Stimulated activated CD4-positive, alpha-beta T cell treated with anti-CD3 and anti-CD28 coated beads, TNF-alpha, amount 100 ng/mL, for 1 hour (primary cell): ENCODE measurements around the gene BLOC1S4.
"Not testable (repeated sequence)": the region's sequence is repeated elsewhere in the genome, so short reads cannot be mapped to it uniquely, and the experiment has no call there.

Experiments
- DNase-seq, 3 donors: peaks; one replicate each; pipeline ENCODE4 v3.0.0-alpha.2; 2020; ENCODE audit warnings: low read depth in 3 of 3, low spot score in 1 of 3

BLOC1S4 gene

DNA sequence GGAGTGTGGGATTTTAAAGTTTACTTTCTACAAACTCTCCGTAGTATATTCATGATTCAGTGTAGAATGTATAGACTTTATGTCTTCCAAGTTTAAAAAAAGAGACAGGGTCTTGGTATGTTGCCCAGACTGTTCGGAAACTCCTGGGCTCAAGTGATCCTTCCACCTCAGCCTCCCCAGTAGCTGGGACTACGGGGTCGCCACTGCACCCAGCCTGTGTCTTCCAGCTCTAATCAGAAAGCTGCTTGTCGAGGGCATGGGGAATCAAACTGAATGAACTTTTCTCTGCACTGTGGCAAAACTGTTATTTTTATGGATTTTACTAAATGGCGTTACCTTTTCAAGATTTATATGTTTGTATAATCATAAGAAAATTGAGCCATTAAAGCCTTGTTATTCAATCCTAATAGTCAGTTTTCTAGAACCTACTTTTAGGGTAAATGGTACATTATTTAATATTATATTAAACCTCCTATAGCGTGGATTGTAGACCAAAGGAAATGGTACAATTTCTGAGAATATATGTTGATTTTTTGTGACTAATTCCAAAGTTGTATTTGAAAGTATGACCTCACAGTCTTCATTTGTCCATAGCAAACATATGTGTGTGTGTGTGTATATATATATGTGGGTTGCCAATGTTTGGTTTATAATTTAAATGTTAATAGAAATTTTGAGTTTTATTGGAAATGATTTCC lies 1.1 kb downstream of the BLOC1S4 start:
- no peak for DNase-seq

DNA sequence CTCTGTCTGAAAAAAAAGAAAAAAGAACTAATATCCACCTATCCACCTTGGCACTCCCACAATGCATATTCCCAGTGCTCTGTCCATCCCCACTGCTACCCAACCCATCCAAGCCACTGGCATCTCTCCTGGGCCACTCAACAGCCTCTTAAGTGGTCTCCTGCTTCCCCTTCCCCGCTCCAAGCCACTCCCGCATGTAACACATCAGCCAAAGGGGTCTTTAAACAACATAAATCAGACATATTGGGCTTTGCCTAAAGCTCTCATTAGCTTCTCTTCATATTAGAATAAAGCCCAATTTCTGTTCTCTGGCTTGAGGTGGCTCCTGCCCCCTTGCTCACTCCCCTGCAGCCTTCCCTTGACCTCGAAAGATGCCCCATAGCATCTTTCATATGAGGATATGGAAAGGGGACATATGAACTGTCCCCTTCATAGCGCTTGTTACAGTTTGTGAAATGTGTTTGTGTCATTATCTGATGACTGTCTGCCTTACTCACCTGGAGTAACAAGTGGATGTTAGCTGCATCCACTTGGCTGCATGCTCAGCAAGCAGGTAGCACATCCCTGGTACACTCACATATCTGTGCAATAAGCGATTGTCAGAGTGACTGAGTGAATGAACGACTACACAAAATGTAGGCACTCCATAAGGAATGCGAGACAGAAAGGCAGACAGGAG lies 3.1 kb downstream of the BLOC1S4 start:
- no peak for DNase-seq

DNA sequence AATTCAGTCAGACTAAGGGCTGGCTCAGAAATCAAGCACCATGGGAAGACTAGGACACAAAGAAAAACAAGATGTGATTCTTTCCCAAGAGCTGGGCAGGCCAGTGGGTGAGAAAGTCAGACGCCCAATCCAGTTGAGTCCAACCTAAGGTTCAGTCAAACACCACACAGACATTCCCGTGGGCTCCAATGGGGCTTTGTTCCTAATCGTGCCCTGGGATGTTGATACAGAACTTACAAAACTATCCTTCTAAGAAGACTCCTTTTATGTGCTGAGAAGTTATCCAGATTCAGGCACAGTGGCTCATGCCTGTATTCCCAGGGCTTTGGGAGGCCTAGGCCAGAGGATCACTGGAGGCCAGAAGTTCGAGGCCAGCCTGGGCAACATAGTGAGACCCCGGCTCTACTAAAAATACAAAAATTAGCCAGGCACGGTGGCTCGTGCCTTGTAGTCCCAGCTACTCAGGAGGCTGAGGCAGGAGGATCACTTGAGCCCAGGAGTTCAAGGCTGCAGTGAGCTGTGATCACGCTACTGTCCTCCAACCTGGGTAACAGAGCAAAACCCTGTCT lies 3.7 kb downstream of the BLOC1S4 start:
- no peak for DNase-seq

DNA sequence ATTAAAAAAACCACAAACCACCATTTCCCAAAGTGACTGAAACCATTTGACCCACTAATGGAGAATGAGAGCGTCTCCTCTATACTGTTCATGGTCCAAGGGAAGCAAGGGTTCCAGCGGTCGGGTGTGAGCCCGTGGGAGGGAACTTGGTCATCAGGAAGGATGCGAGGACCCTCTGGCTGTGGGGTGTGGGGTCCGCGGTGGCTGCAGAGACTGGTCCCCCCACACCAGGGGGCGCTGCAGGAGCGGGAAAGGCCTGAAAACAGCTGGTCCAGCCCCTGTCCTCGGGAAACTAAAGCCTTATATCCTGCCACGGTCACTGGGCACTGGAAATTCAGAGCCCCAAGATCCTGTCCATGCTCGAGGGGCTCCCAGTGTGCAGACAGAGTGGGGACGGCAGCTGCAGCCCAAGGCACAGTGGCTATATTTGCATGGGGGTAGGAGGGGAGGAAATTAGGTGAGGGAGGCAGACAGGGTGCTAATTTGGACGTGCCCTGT lies 4.3 kb downstream of the BLOC1S4 start:
- DNase-seq: peak; percentile 32 to 84 (median 64)

DNA sequence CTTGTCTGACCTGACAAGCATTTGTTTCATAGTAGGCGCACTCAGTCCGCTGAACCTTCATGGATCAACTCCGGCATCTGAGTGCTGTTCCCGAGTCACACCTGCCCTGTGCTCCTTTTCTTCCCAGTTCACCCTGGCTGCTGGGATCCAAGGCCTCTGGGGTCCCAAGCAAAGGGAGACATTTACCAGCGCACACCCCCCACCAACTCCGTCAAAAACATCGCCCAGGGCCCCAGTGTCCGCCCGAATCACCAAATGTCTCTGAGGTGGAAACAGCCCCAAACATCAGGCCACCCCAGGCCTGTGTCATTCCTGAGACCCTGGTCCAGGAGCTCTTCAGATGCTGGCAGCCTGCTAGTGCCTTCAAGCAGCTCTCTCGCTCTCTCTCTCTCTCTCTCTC lies 5.1 kb downstream of the BLOC1S4 start:
- no peak for DNase-seq

DNA sequence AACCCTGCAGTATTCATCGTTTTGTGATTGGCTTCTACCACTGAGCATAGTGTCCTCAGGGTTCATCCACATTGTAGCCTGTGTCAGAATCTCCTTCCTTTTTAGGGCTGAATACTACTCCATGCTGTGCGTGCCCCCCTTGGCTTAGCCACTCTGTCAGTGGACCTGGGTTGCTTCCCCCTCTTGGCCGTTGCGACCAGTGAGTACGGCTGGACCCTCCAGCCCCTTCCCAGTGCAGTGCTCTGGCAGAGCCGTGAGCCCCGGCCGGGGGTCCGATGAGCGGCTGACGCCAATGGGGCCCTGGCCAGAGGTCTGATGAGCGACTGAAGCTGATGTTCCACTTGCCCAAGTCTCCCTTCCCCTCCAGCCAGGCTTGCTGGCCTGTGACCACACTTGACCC lies 6.9 kb downstream of the BLOC1S4 start:
- DNase-seq: no peak

DNA sequence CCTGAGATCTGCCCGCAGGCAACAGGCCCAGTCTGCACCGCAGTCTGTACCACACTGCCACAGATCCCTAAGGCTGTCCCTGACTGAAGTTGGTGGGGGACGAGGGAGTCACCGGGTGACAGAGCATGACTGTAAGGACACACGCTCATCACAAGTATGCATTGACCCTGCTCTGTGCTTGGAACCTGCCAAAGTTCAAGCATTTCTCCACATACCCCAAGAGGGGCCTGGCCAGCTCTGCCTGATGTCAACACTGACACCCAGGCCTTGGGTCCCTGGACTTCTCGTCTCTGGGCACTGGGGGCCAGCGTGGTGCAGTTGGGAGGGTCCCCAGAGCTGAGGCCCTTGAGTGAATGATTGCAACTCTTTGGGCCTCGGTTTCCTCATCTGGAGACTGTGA lies 7.9 kb downstream of the BLOC1S4 start:
- DNase-seq: no peak

DNA sequence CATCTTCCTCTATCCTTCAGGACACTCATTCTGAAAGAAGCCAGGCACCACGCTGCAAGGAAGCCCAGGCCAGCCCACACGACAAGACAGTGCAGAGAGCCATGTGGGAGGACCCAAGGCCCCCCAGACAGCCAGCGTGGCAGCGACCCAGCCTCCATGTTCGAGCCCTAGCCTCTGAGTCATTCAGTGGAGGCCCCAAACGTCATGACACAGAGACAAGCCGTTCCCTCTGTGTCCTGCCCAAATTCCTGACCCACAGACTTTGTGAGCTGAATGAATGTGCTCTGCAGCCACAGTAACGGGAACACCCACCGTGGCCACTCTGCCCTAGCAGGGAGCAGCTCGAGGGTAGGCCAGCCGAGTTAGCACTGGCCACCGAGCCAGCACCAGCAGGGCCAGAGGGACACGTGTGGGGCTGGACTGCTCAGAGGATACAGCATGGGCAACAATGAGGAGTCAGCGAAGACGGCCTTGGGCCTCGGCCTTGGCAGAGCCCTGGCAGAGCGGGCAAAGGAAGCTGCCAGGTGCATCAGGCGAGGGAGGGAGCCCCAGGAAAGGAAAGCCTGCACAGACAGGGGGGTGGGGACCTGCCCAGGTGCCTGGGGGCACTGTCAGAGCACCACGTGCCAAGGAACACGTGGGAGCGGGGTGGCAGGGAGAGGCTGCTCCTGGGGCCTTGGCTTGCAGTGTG lies 8.6 kb downstream of the BLOC1S4 start:
- DNase-seq: no peak

DNA sequence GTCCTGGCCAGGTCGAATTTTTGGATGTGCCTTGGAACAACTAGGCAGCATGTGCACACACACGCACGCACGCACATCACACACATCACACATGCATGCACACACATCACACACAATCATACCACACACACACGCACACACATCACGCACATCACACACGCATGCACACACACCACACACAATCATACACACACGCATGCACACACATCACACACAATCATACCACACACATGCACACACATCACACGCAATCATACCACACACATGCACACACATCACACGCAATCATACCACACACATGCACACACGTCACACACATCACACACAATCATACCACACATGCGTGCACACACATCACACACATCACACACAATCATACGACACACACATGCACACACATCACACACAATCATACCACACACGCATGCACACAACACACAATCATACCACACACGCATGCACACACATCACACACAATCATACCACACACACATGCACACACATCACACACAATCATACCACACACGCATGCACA lies 9.5 kb downstream of the BLOC1S4 start:
- not testable (repeated sequence) for DNase-seq

DNA sequence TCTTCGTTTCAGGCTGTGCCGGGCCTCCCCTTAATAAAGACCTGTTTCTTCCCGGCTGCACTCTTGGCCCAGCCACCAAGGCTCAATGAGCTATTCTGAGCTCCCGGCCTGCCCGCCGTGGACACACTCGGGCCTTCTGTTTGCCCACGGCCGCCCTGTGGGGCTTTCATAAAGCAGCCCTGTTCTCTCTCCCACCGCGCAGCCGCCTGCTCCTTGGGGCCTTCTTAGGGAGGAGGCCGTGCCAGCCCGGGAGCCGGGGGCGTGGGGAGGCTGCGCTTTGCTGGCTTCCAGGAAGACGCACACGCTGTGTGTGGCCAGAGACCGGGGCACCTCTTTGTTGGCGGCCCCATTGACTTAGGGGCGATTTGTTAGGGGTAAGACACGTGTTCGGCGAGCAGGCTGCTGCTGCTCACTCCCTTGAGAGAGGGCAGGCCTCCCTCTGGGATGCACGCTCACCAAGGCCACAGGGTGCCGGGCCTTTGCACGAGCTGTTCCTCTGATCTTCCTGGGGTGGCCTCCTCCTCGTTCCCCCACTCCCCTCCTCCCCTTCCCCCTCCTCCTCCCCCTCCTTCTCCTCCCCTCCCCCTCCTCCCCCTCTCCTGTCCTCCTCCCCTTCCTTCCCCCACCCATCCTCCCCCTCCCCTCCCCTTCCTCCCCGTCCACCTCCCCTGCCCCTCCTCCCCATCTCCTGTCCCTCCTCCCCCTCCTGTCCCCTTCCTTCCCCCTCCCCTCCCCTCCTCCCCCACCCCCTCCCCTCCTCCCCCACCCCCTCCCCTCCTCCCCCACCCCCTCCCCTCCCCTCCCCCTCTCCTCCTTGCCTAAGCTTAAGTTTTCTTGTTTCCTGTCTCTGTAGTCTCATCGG lies 11.3 kb downstream of the BLOC1S4 start:
- no peak for DNase-seq

DNA sequence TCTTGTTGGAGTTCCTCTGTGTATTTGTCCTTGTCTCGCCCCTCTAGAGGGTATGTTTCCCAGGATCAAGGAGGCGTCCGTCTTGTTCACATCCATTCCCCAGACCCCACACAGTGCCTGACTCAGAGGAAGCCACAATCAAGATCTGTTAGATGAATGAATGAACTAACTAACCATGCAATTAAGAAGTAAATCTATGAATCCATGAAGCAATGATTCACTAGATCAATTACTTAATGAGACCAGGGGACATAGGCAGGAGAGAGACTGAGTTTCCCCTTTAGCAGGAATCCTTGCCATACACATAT lies 11.9 kb downstream of the BLOC1S4 start:
- no peak for DNase-seq

DNA sequence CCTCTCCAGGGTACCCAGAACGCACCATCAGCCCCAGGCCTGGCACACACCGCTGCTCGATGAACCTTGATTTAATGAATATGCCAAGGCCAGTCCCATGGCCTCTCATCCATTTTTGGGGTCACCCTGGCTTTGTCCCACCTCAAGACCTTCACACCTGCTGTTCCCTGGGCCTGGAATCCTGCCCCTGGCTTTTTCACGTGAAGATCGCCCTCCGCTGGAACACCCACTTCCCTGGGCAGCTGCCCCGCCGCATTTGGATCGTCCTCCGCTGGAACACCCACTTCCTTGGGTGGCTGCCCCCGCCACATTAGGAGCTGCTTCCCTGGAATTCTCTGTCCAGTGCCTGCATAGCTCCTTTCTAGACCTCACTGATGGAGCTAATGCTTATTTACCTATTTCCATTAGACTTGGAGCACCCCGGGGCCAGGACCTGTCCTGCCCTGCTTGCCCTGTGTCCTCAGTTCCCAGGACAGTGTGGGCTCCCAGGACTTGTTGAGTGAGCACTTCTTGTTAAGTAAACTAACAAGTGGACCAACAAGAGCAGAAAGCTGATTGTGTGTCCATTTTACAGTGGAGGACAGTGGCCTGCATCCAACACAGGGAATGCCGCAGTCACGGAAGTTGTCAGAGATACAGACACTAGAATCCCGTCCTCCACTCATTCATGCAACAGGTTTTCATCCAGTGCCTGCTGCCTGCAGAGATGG lies 12.5 kb downstream of the BLOC1S4 start:
- DNase-seq: no peak

DNA sequence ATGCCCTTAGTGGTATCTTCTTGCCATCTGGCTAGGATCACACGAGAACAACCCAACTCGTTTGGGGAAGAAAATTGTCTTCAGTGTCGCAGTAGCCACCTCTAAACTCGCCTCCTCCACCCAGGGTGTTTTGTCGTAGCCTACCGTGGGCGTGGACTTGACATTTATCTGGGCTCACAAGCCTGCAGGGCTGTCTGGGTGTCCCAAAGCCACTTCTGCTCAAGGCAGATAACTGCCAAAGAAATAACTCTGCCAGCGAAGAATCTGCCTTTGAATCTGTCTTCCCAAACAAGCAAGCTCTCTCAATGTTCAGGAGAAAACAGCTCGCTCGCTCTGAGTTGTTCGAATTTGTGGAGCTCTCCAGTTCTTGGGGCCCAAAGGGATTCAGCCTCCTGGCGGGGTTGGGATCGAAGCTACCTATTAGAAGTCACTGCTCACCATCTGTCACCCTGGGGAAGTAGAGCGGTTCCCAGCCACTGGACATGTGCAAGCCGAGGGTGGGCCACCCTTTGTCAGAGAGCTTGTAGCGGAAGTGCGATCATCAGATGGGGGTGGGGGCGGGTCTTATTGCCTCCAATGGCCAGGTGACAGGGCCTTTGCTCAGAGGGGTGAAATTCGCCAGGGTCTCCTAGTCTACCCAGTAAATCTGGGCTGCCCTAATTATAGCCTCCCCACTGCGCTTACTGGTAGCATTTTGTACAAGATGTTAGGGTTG lies 14.8 kb downstream of the BLOC1S4 start:
- DNase-seq: no peak

DNA sequence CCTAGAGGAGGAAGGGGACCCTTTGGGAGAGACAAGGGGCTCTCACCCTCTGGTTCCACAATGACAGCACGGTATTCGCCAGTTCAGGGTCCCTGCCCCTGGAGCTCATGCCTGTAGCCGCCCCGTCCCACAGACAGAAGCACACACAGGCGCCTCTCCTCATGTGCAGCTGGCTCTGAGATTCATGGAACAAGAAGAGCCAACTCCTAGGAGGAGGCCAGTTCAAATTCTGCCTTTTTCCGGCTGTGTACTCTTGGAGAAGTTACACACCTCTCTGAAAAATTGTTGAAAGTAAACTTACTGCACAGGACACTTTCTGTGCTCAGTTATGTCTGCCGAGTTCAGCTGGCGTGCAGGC lies 15.3 kb downstream of the BLOC1S4 start:
- no peak for DNase-seq

DNA sequence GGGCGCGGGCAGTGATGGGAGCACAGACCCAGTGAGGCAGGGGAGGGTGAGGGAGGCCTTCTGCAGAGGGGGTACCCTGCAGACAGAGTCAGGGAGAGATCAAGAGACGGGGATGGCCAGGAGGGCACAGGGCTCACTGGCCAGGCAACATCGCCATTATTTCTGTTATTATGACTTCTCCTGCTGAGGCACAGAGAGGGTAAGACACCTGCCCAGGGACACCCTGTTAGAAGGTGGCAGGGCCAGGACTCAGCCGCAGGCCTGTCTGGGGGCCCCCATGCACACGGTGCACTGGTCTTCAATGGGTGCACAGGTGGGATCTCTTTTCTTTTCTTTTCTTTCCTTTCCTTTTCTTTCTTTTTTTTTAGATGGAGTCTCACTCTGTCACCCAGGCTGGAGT lies 15.8 kb downstream of the BLOC1S4 start:
- DNase-seq: no peak

DNA sequence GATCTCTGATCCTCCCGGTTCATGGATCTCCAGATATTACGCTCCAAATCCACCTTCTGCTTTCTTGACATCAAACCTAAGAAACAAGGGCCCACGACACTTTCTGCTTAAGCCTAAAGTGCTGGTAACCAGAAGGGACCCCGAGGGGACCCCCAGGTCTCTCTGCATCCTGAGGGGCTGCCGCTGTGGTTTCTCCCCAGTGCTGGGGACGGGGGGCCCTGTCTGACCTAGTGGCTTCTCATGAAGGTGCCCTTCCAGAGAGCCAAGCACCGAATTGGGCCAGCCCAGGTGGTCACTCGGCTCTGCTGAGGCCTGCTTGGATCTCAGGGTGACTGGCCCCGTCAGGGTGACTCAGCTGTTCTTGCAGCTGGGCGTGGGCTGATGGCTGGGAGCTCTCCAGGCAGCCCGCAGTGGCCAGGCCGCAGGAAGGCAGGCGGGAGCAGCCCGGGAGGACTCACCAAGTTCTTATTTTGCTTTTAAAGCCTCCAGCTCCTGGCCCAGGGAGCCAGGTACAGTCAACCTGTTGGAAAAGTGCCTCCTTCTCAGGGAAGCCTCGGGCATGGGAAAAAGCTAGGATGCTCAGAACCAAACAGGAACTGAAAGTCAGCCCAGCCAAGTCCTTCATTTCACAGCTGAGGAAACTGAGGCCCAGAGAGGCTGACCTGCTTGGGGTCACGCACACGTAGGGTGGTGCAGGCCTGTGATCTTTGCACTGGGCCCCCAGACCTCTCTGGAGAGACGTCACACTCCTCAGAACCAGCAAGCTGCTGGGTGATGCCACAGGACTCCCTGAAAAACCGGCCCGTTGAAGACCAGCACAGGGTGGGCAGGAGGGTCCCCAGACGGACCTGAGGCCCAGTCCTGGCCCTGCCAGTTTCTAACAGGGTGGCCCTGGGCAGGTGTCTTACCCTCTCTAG lies 16.7 kb downstream of the BLOC1S4 start:
- no peak for DNase-seq

DNA sequence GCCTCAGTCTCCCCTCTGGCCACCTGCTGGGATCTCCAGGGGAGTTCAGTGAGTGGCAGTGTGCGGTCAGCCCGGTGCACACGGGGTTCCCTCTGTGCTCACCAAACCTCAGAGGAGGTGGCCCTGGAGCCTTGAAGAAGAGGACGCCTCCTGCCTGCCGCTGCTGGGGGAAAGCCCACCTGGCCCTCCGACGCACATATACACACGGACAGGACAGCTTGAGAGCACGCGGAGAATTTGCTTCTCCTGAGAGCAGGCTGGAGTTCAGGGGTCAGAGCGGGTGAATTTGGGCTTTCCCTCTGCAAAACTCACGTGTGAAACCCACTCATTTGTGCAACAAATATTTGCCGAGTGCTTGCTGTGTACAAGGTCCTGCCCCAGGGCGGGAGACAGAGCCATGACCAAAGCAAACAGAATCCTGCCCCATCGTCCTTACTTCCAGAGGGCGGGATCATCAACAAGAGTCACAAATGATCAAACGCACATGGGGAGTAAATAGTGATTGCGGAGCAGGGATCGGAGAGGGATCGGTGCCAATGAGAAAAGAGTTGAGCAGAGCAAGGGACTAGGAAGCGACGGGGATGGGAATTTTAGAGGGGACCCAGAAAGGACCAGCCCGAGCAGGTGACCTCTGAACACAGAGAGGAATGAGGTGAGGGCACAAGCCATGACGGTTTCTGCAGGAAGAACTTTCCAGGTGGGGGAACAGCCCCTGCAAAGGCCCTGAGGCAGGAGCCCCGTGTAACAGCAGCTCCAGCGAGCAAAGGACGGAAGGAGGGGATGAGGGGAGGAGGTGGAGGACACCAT lies 17.6 kb downstream of the BLOC1S4 start:
- no peak for DNase-seq
